SK-N-SH treated with all-trans-retinoic acid at 6 μM for 48 hours (cell line): ENCODE measurements around the gene KIF17.

ENCODE experiments used
- BACH2 ChIP-seq: fragments of 250-450 bp; sonication (Bioruptor Pico); IDR thresholded peaks from 2 replicates; pipeline ENCODE4 v1.9.0; 2021; ENCODE audit warnings: mild to moderate bottlenecking, borderline replicate concordance
- ESRRG ChIP-seq: fragments of 250-450 bp; sonication (Bioruptor Pico); IDR thresholded peaks from 2 replicates; pipeline ENCODE4 v1.6.1; 2021; ENCODE audit warnings: mild to moderate bottlenecking
- OSR1 ChIP-seq: fragments of 250-450 bp; sonication (Bioruptor Pico); IDR thresholded peaks from 2 replicates; pipeline ENCODE4 v1.8.0; 2022; ENCODE audit warnings: moderate library complexity, mild to moderate bottlenecking, inconsistent platforms
- PPARA ChIP-seq: fragments of 250-450 bp; sonication (Bioruptor Pico); IDR thresholded peaks from 2 replicates; pipeline ENCODE4 v1.5.0; 2020; ENCODE audit warnings: mild to moderate bottlenecking, borderline replicate concordance
- RARB ChIP-seq: fragments of 250-450 bp; sonication (Bioruptor Pico); IDR thresholded peaks from 2 replicates; pipeline ENCODE4 v1.8.0; 2021; ENCODE audit warnings: mild to moderate bottlenecking, moderate library complexity
- ZC3H10 ChIP-seq: fragments of 250-450 bp; sonication (Bioruptor Pico); IDR thresholded peaks from 2 replicates; pipeline ENCODE4 v1.5.1; 2021; ENCODE audit warnings: mild to moderate bottlenecking, moderate library complexity
- ZFP30 ChIP-seq: fragments of 450-650 bp; formaldehyde crosslinking; IDR thresholded peaks from 2 replicates; pipeline ENCODE4 v1.5.0; 2022; ENCODE audit warnings: mild to moderate bottlenecking, moderate library complexity
- TF ChIP-seq, protein P1 (sequence below): fragments of 250-450 bp; sonication (Bioruptor Pico); IDR thresholded peaks from 2 replicates; pipeline ENCODE4 v1.8.0; 2020; ENCODE audit warnings: mild to moderate bottlenecking, moderate library complexity, borderline replicate concordance
- TF ChIP-seq, protein P2 (sequence below): fragments of 250-450 bp; sonication (Bioruptor Pico); IDR thresholded peaks from 2 replicates; pipeline ENCODE4 v1.8.0; 2021; ENCODE audit warnings: low read depth, mild to moderate bottlenecking, moderate library complexity, borderline replicate concordance
- TF ChIP-seq, protein P3 (sequence below): fragments of 250-450 bp; sonication (Bioruptor Pico); IDR thresholded peaks from 2 replicates; pipeline ENCODE4 v1.5.1; 2021; ENCODE audit warnings: mild to moderate bottlenecking, moderate library complexity

DNA sequence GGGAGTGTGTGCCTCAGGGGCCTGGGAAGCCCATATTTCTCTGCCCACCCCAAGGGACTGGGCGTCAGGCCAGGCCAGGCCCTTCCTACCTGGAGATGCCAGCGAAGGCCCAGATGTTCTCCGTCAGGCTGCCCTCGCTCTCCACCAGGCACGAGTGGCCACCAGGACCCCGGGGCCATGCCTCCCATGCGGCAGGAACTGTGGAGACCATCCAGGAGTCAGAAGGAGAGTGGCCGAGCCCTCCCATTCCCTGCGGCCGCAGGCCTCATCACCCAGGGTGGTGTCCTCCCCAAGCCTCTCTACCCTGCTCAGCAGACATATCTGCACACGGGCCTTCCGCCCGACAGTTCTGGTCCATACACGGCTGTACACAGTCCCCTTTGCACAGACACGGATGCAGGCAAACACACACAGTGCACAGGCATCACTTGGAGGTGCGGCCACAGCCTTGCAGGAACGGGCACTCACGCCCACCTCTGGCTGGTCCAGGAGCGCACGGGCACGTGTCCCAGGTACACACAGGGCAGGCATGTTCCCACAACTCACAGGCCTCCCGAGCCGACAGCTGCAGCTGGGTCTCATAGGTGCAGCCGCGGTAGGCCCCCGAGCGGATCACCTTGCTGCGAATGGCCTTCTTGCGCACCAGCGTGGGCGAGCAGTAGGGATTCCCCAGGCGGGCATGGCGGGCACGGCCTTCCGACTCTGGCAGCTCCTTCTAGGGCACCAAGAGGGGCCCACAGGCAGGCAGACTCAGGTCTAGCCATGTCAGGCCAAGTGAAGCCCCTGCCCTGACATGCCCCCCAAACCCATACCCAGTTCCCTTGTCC, 5.9 kb upstream of the KIF17 start:
- TF ChIP-seq BACH2 (CRISPR knock-in tag) (no peak), PPARA (CRISPR knock-in tag) (no peak), ZC3H10 (CRISPR knock-in tag) (no peak), ESRRG (CRISPR knock-in tag) (no peak), ZFP30 (CRISPR knock-in tag) (no peak), RARB (CRISPR knock-in tag) (no peak), OSR1 (no peak)
- TF ChIP-seq, protein P1, sequence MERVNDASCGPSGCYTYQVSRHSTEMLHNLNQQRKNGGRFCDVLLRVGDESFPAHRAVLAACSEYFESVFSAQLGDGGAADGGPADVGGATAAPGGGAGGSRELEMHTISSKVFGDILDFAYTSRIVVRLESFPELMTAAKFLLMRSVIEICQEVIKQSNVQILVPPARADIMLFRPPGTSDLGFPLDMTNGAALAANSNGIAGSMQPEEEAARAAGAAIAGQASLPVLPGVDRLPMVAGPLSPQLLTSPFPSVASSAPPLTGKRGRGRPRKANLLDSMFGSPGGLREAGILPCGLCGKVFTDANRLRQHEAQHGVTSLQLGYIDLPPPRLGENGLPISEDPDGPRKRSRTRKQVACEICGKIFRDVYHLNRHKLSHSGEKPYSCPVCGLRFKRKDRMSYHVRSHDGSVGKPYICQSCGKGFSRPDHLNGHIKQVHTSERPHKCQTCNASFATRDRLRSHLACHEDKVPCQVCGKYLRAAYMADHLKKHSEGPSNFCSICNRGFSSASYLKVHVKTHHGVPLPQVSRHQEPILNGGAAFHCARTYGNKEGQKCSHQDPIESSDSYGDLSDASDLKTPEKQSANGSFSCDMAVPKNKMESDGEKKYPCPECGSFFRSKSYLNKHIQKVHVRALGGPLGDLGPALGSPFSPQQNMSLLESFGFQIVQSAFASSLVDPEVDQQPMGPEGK: no peak
- TF ChIP-seq, protein P2, sequence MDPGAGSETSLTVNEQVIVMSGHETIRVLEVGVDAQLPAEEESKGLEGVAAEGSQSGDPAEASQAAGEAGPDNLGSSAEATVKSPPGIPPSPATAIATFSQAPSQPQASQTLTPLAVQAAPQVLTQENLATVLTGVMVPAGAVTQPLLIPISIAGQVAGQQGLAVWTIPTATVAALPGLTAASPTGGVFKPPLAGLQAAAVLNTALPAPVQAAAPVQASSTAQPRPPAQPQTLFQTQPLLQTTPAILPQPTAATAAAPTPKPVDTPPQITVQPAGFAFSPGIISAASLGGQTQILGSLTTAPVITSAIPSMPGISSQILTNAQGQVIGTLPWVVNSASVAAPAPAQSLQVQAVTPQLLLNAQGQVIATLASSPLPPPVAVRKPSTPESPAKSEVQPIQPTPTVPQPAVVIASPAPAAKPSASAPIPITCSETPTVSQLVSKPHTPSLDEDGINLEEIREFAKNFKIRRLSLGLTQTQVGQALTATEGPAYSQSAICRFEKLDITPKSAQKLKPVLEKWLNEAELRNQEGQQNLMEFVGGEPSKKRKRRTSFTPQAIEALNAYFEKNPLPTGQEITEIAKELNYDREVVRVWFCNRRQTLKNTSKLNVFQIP: no peak
- TF ChIP-seq, protein P3, sequence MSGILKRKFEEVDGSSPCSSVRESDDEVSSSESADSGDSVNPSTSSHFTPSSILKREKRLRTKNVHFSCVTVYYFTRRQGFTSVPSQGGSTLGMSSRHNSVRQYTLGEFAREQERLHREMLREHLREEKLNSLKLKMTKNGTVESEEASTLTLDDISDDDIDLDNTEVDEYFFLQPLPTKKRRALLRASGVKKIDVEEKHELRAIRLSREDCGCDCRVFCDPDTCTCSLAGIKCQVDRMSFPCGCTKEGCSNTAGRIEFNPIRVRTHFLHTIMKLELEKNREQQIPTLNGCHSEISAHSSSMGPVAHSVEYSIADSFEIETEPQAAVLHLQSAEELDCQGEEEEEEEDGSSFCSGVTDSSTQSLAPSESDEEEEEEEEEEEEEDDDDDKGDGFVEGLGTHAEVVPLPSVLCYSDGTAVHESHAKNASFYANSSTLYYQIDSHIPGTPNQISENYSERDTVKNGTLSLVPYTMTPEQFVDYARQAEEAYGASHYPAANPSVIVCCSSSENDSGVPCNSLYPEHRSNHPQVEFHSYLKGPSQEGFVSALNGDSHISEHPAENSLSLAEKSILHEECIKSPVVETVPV (CRISPR knock-in tag): no peak
